Type B pancreatic cell (in vitro differentiated cells): ENCODE measurements around the gene PBX3. TPM values are rescaled to one million over a fixed set of nuclear protein-coding genes. Genes with fewer than 3 reads are reported as not detected.

Source experiments
- DNase-seq: peaks from one replicate; pipeline ENCODE4 v3.0.0; 2021; ENCODE audit warnings: mixed read lengths; ENCODE audit not compliant: unreplicated experiment; ENCODE audit errors: extremely low spot score
- H3K27ac Mint-ChIP-seq: 2 replicates; pipeline ENCODE4 v1.8.0; 2021; ENCODE audit warnings: mild to moderate bottlenecking, mixed read lengths
- H3K27me3 Mint-ChIP-seq: 2 replicates; pipeline ENCODE4 v1.8.0; 2021; ENCODE audit warnings: mixed read lengths
- H3K36me3 Mint-ChIP-seq: 2 replicates; pipeline ENCODE4 v1.8.0; 2021; ENCODE audit warnings: mixed read lengths
- H3K4me1 Mint-ChIP-seq: one replicate; pipeline ENCODE4 v1.8.0; 2021; ENCODE audit warnings: mixed read lengths; ENCODE audit not compliant: unreplicated experiment
- H3K4me3 Mint-ChIP-seq: 2 replicates; pipeline ENCODE4 v1.8.0; 2021; ENCODE audit warnings: mild to moderate bottlenecking, mixed read lengths
- H3K9me3 Mint-ChIP-seq: 2 replicates; pipeline ENCODE4 v1.8.0; 2021; ENCODE audit warnings: mixed read lengths
- total RNA-seq: library from RNA; stranded (reverse); gene quantifications from 2 replicates; pipeline ENCODE4 v1.2.1, GENCODE V29; 2021; ENCODE audit warnings: low replicate concordance
- TF ChIP-seq, protein P1 (sequence below): fragments of 200-600 bp; sonication (generic); conservative IDR thresholded peaks from 2 replicates; pipeline ENCODE4 v1.5.0; 2021; ENCODE audit warnings: antibody characterized with exemption, mild to moderate bottlenecking

The PBX3 gene
- total RNA-seq, 1 donor from 2014 or later: 60.9 TPM

DNA sequence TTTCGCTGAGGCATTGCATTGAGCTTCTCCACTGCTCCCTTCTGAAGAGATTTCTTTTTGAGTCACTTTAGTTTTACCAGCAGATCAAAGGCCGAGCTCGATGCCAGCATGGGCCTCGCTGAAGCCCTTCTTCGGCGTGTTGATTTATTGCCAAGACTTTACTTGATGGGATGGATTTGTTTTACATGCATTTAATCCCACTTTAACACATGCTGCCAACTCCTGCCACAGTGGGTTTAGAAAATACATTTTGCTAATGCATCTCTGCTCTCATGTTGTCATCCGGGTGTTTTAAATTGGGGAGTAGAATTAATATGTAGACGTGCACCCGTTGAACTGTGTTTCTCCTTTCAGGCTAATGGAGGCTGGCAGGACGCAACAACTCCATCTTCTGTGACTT lies 218.3 kb downstream of the PBX3 start:
- Mint-ChIP-seq H3K36me3 (peaks cover 40% of the 10 kb centered on the region), H3K27ac (no peak overlapping the region), H3K4me1 (no peaks in the 10 kb centered on the region), H3K4me3 (no peak overlapping the region), H3K27me3 (no peaks in the 10 kb centered on the region), H3K9me3 (no peaks in the 10 kb centered on the region)
- no peak for DNase-seq
- TF ChIP-seq, protein P1, sequence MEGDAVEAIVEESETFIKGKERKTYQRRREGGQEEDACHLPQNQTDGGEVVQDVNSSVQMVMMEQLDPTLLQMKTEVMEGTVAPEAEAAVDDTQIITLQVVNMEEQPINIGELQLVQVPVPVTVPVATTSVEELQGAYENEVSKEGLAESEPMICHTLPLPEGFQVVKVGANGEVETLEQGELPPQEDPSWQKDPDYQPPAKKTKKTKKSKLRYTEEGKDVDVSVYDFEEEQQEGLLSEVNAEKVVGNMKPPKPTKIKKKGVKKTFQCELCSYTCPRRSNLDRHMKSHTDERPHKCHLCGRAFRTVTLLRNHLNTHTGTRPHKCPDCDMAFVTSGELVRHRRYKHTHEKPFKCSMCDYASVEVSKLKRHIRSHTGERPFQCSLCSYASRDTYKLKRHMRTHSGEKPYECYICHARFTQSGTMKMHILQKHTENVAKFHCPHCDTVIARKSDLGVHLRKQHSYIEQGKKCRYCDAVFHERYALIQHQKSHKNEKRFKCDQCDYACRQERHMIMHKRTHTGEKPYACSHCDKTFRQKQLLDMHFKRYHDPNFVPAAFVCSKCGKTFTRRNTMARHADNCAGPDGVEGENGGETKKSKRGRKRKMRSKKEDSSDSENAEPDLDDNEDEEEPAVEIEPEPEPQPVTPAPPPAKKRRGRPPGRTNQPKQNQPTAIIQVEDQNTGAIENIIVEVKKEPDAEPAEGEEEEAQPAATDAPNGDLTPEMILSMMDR: no peak

DNA sequence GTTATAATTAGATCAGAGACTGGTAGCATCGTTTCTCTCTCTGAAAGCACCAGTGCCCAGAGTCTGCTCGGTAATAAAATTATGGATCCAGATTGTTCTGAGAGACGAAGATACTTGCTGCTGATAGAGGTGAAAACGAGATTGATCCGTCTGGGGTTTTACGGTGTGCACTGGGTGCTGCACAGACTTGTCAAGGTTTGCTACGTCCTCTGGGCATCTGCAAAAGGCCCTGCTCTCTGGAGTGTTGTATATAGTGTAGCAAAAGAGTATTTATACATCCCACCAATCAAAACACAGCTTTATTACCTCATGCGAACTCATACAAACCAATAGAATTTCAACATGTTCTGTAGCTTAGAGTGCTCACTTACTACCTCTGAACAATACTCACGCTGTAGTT lies 219.3 kb downstream of the PBX3 start:
- TF ChIP-seq, protein P1: no peak
- Mint-ChIP-seq H3K4me1 (no peaks in the 10 kb centered on the region), H3K36me3 (peaks cover 35% of the 10 kb centered on the region), H3K27me3 (no peaks in the 10 kb centered on the region), H3K9me3 (no peaks in the 10 kb centered on the region), H3K27ac (no peak overlapping the region), H3K4me3 (no peak overlapping the region)
- no peak for DNase-seq

DNA sequence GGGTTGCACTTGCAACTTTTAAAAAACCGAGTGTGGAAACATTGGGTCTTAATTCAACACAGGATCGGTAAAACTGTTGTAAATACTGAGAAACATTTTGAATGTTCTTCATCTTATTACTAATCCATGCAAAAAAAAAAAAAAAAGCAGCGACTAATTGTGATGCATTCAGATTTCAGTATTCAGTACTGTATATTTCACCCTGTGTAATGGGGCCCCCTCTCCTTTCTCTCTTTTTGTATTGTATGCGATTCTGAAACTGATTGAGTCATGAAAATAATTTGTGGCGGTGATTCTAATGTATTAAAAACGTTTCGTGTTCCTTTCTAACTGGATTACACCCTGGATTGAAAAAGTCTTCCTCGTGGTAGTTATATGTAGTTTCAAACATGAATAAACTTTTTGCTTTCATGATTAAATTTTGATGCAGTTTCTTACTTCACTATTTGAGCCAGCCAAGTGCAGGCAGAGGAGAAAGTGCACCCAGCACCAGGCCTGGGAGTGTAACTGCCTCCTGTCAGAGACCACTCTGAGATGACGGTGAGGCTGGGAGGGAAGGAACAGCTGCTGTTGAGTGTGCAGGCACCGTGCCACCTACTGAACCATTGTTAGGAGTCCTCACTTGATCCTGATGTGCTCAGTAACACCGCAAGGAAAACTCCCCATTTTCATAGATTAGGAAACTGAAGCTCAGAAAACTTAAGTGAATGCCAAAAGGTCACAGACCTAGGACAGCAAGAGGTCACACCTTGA lies 220.0 kb downstream of the PBX3 start:
- DNase-seq: no peak
- no peaks in the 10 kb centered on the region for H3K27me3 Mint-ChIP-seq
- no peaks in the 10 kb centered on the region for H3K4me1 Mint-ChIP-seq
- H3K4me3 Mint-ChIP-seq: no peak overlapping the region
- peaks cover 35% of the 10 kb centered on the region for H3K36me3 Mint-ChIP-seq
- TF ChIP-seq, protein P1: no peak
- no peaks in the 10 kb centered on the region for H3K9me3 Mint-ChIP-seq
- H3K27ac Mint-ChIP-seq: no peak overlapping the region

DNA sequence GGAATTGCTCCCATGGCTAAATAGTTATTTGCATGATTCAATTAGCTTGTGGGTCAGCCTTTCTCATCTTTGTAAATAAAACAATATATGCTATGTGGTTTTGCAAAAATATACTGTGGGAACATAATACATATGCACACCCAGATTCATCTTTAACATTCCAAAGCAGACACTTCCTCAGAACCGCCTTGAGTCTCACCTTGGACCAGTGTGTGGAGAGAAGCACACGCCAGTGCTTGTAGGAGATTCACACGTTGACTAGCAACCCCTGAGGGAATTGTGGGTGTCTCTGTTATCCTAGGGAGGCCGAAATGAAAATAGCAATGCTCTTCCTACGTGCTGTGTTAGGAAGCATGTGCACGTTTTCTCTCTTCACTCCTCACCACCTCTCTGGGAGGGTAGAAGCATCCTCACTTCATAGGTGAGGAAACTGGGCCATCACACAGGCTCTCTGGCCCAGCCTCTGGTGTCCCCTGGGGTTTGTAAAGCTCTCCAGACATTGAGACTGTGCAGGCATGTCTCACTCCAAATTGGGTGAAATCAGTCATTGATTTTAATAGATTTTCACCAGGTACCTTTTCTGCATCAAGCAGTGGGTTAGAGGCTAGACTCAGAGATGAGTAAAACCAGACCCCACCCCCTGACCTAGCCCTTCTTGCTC lies 221.7 kb downstream of the PBX3 start:
- Mint-ChIP-seq H3K4me3 (no peak overlapping the region), H3K36me3 (peaks cover 26% of the 10 kb centered on the region), H3K27ac (no peak overlapping the region), H3K9me3 (no peaks in the 10 kb centered on the region), H3K4me1 (no peaks in the 10 kb centered on the region), H3K27me3 (no peaks in the 10 kb centered on the region)
- TF ChIP-seq, protein P1: no peak
- DNase-seq: no peak

DNA sequence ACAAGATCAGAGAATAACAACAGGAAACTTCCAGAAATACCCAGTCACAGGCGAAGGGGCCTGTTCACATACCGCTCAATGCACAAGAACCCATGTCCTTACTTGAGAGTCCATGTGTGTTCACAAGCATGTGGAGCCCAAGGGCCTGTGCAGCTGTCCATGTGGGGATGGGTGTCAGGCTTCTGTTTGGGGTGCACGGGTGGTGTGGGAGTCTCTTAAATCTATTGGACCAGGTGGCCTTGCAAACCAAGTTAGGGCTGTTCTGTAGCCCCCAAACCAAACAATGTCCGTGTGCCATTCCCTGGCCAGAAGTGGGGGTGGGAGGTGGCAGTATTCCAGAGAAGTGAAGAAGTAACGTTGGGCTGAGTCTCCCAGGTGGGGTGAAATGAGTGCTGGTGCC lies 222.3 kb downstream of the PBX3 start:
- no peak for DNase-seq
- H3K4me1 Mint-ChIP-seq: no peaks in the 10 kb centered on the region
- H3K36me3 Mint-ChIP-seq: peaks cover 22% of the 10 kb centered on the region
- H3K27ac Mint-ChIP-seq: no peak overlapping the region
- no peaks in the 10 kb centered on the region for H3K9me3 Mint-ChIP-seq
- TF ChIP-seq, protein P1: no peak
- H3K4me3 Mint-ChIP-seq: no peak overlapping the region
- H3K27me3 Mint-ChIP-seq: no peaks in the 10 kb centered on the region
